IPS DF 6.9 (cell line): ENCODE measurements around the gene PRELID2.

ENCODE experiments used
- DNase-seq: peaks from one replicate; pipeline ENCODE4 v3.0.0-alpha.2; 2013; ENCODE audit warnings: low read depth, low spot score
- H3K27ac ChIP-seq: one replicate; pipeline ENCODE4 v1.5.1; 2013; ENCODE audit warnings: low read length, control low read depth
- H3K27me3 ChIP-seq: 2 replicates; pipeline ENCODE4 v1.6.1; 2013; ENCODE audit warnings: mild to moderate bottlenecking, low read length; ENCODE audit not compliant: control insufficient read depth, insufficient read depth
- H3K36me3 ChIP-seq: 2 replicates; pipeline ENCODE4 v1.6.1; 2013; ENCODE audit warnings: low read length; ENCODE audit not compliant: control insufficient read depth, insufficient read depth
- H3K4me1 ChIP-seq: 2 replicates; pipeline ENCODE4 v1.6.1; 2013; ENCODE audit warnings: low read length; ENCODE audit not compliant: control insufficient read depth, insufficient read depth
- H3K4me3 ChIP-seq: 2 replicates; pipeline ENCODE4 v1.5.1; 2013; ENCODE audit warnings: mild to moderate bottlenecking, low read length
- H3K9me3 ChIP-seq: 2 replicates; pipeline ENCODE4 v1.6.1; 2013; ENCODE audit warnings: low read length, inconsistent platforms; ENCODE audit not compliant: control insufficient read depth, insufficient read depth
- WGBS: extraction: QIAGEN DNeasy Blood & Tissue Kit; methylation state at CpG from one replicate; pipeline ENCODE4 v1.1.7; 2013; ENCODE audit warnings: mixed read lengths, missing lambda C conversion rate; ENCODE audit not compliant: insufficient read length, insufficient coverage; 5-methylcytosine and 5-hydroxymethylcytosine counted together

Gene PRELID2

GRCh38 chr5:145824040-145824439, 11.1 kb downstream of the PRELID2 start:
- H3K36me3 ChIP-seq: no peaks in the 10 kb centered on the region
- H3K27ac ChIP-seq: no peak overlapping the region
- WGBS: no CpG with 5 or more reads among the region's 4 CpGs
- no peaks in the 10 kb centered on the region for H3K27me3 ChIP-seq
- H3K9me3 ChIP-seq: no peaks in the 10 kb centered on the region
- no peaks in the 10 kb centered on the region for H3K4me1 ChIP-seq
- no peak for DNase-seq
- no peak overlapping the region for H3K4me3 ChIP-seq

GRCh38 chr5:145818604-145819003, 16.5 kb downstream of the PRELID2 start:
- no peaks in the 10 kb centered on the region for H3K36me3 ChIP-seq
- no peak overlapping the region for H3K4me3 ChIP-seq
- H3K27me3 ChIP-seq: no peaks in the 10 kb centered on the region
- H3K9me3 ChIP-seq: no peaks in the 10 kb centered on the region
- H3K27ac ChIP-seq: no peak overlapping the region
- WGBS: no CpG with 5 or more reads among the region's 4 CpGs
- H3K4me1 ChIP-seq: no peaks in the 10 kb centered on the region
- no peak for DNase-seq

- H3K27me3 ChIP-seq: no peaks in the 10 kb centered on the region
- H3K4me1 ChIP-seq: no peaks in the 10 kb centered on the region
- no peak for DNase-seq
- H3K9me3 ChIP-seq: no peaks in the 10 kb centered on the region
- no peak overlapping the region for H3K27ac ChIP-seq
- H3K36me3 ChIP-seq: no peaks in the 10 kb centered on the region
- WGBS: no CpG with 5 or more reads among the region's 1 CpG
- H3K4me3 ChIP-seq: no peak overlapping the region
These were observed 22.3 kb downstream of the PRELID2 start for GRCh38 chr5:145812877-145813276.

GRCh38 chr5:145811834-145812625, 23.1 kb downstream of the PRELID2 start:
- Histone ChIP-seq H3K27me3 (no peaks in the 10 kb centered on the region), H3K9me3 (no peaks in the 10 kb centered on the region), H3K4me3 (no peak overlapping the region), H3K36me3 (no peaks in the 10 kb centered on the region), H3K27ac (no peak overlapping the region), H3K4me1 (no peaks in the 10 kb centered on the region)
- no peak for DNase-seq
- WGBS: no CpG with 5 or more reads among the region's 3 CpGs

GRCh38 chr5:145806923-145807322, 28.2 kb downstream of the PRELID2 start:
- DNase-seq: no peak
- Histone ChIP-seq H3K27me3 (no peaks in the 10 kb centered on the region), H3K27ac (no peak overlapping the region), H3K4me3 (no peak overlapping the region), H3K9me3 (no peaks in the 10 kb centered on the region), H3K36me3 (no peaks in the 10 kb centered on the region), H3K4me1 (no peaks in the 10 kb centered on the region)
- WGBS: no CpG with 5 or more reads among the region's 5 CpGs

GRCh38 chr5:145805819-145806218, 29.3 kb downstream of the PRELID2 start:
- Histone ChIP-seq H3K4me3 (no peak overlapping the region), H3K36me3 (no peaks in the 10 kb centered on the region), H3K4me1 (no peaks in the 10 kb centered on the region), H3K9me3 (no peaks in the 10 kb centered on the region), H3K27ac (no peak overlapping the region), H3K27me3 (no peaks in the 10 kb centered on the region)
- no peak for DNase-seq
- 100% methylated on average over 1 of the region's 4 CpGs for WGBS

GRCh38 chr5:145804701-145805100, 30.4 kb downstream of the PRELID2 start:
- no peak for DNase-seq
- H3K27me3 ChIP-seq: no peaks in the 10 kb centered on the region
- H3K4me1 ChIP-seq: no peaks in the 10 kb centered on the region
- H3K4me3 ChIP-seq: no peak overlapping the region
- H3K36me3 ChIP-seq: no peaks in the 10 kb centered on the region
- no CpG with 5 or more reads among the region's 3 CpGs for WGBS
- no peaks in the 10 kb centered on the region for H3K9me3 ChIP-seq
- H3K27ac ChIP-seq: no peak overlapping the region

GRCh38 chr5:145803112-145804004, 31.8 kb downstream of the PRELID2 start:
- no peak for DNase-seq
- H3K4me3 ChIP-seq: no peak overlapping the region
- no peaks in the 10 kb centered on the region for H3K4me1 ChIP-seq
- WGBS: no CpG with 5 or more reads among the region's 9 CpGs
- H3K36me3 ChIP-seq: no peaks in the 10 kb centered on the region
- H3K27me3 ChIP-seq: no peaks in the 10 kb centered on the region
- H3K9me3 ChIP-seq: no peaks in the 10 kb centered on the region
- H3K27ac ChIP-seq: no peak overlapping the region

GRCh38 chr5:145801195-145801594, 33.9 kb downstream of the PRELID2 start:
- Histone ChIP-seq H3K27ac (no peak overlapping the region), H3K36me3 (no peaks in the 10 kb centered on the region), H3K4me1 (no peaks in the 10 kb centered on the region), H3K9me3 (no peaks in the 10 kb centered on the region), H3K4me3 (no peak overlapping the region), H3K27me3 (no peaks in the 10 kb centered on the region)
- no CpG with 5 or more reads among the region's 4 CpGs for WGBS
- DNase-seq: no peak

- Histone ChIP-seq H3K9me3 (no peaks in the 10 kb centered on the region), H3K4me1 (no peaks in the 10 kb centered on the region), H3K36me3 (no peaks in the 10 kb centered on the region), H3K27ac (no peak overlapping the region), H3K4me3 (no peak overlapping the region), H3K27me3 (no peaks in the 10 kb centered on the region)
- DNase-seq: no peak
- WGBS: no CpG with 5 or more reads among the region's 2 CpGs
These were observed 35.0 kb downstream of the PRELID2 start for GRCh38 chr5:145800181-145800580.
